ENCODE results near the gene BIRC5. TPM values are rescaled to one million over a fixed set of nuclear protein-coding genes. Genes with fewer than 3 reads are reported as not detected.

The BIRC5 gene
- total RNA-seq, 2 donors from 2014 or later = 15.2 to 77.1 TPM

DNA sequence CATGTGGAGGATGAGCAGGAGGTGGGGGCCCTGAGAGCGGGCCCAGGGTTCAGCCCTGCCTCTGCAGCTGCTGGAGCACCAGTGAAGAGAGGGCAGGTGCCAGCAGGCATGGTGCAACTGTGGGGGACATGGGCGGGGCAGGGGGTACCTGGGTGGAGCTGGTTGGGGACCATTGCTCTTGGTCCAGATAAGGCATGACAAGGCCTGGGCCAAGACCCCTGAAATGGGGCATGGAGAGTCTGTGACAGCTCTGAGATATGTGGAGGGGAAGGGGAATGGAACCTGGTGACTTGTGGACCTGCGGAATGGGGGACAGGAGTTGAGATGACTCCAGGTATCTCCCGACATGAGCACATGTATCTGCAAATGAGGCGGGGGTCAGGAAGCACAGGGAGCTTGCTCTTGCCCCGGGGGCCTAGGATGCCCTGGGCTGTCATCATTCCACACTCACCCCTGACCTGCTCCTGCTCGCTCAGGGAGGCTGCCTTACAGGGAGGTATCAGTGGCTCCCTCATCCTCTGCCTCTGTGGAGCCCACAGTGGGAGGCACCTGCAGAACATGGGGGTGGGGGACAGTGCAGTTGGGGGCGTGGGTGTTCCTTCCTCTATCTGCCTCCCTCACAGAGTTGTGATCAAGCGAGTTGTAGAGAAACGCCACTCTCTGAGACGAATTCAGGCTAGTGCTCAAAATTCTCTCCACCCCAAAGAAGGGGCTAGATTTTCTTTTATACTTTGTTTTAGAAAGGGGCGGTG, 57.5 kb downstream of the BIRC5 start:
- Histone ChIP-seq H3K36me3 (no peaks in the 10 kb centered on the region), H3K9ac (ENCODE audit: low read depth in 2 of 2, low read length in 2 of 2) (no peak overlapping the region), H3K4me1 (no peaks in the 10 kb centered on the region), H3K27ac (no peak overlapping the region), H3K9me3 (no peaks in the 10 kb centered on the region), H3K4me3 (no peak overlapping the region), H3K27me3 (no peaks in the 10 kb centered on the region)
- DNase-seq = peak; percentile 18
- TF ChIP-seq, protein P1, sequence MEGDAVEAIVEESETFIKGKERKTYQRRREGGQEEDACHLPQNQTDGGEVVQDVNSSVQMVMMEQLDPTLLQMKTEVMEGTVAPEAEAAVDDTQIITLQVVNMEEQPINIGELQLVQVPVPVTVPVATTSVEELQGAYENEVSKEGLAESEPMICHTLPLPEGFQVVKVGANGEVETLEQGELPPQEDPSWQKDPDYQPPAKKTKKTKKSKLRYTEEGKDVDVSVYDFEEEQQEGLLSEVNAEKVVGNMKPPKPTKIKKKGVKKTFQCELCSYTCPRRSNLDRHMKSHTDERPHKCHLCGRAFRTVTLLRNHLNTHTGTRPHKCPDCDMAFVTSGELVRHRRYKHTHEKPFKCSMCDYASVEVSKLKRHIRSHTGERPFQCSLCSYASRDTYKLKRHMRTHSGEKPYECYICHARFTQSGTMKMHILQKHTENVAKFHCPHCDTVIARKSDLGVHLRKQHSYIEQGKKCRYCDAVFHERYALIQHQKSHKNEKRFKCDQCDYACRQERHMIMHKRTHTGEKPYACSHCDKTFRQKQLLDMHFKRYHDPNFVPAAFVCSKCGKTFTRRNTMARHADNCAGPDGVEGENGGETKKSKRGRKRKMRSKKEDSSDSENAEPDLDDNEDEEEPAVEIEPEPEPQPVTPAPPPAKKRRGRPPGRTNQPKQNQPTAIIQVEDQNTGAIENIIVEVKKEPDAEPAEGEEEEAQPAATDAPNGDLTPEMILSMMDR (IDR thresholded peaks at IDR 0.05) = no peak
- intact Hi-C loops (cut with DNase I) = no loop called here

DNA sequence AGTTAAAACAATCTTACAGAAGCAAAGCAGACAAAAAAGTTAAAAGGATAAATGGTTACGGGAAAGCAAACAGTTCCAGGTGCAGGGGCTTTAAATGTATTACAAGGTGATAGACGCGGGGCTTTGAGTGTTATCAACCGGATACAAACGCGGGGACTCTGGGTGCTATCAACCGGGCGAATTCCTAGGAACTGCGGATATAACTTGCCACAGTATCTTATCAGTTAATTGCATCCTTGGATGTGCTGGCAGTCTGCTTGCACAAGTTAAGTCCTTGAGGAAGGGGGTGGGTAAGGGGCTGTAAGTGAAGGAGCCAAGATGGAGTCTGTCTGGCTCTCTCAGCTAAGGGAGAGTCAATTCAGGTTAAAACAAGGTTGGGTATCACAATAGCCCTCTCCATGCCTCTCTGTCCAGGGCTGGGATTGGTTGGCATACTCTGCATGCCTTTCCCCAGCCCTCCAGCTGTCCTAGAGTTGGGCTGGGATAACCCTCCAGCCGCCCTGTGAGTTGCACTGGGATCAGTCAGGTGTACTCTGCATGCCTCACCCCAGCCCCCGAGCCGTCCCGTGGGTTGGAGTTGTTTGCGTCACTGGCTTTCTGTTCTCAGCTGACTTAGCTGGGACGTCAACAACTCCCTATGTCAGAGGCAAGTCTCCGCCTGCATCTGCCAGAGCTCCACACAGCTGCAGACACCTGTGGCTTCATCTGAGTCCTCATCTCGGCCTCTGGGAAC, 58.3 kb downstream of the BIRC5 start:
- intact Hi-C loops (cut with DNase I) = no loop called here
- H3K4me1 ChIP-seq = no peaks in the 10 kb centered on the region

DNA sequence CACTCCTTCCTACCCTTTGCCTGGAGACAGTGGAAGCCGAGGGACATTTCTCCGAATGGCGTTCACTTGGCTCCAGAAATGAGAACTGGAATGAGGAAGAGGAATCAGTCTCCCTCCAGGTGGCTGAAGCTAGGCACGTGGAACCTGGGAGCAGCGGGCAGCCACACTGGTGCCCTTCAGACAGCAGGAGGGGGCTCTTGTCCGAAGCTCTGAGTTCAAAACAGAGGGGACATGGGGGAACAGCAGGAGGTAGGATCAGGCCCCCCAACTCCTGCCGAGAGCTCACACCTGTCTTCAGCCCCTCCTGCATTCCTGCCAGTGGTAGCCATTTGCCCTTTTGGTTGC, 58.8 kb downstream of the BIRC5 start:
- no peaks in the 10 kb centered on the region for H3K27me3 ChIP-seq
- H3K27ac ChIP-seq = no peak overlapping the region
- peak overlapping the region; percentile 40 to 50 for H3K9ac ChIP-seq (ENCODE audit: low read depth in 2 of 2, low read length in 2 of 2)
- H3K4me1 ChIP-seq = no peaks in the 10 kb centered on the region
- intact Hi-C loops (cut with DNase I) = no loop called here
- TF ChIP-seq, protein P1 (IDR thresholded peaks at IDR 0.05) = no peak
- no peak for DNase-seq
- no peak overlapping the region for H3K4me3 ChIP-seq
- H3K9me3 ChIP-seq = no peaks in the 10 kb centered on the region
- no peaks in the 10 kb centered on the region for H3K36me3 ChIP-seq

More for the DNA sequence above, 58.3 kb downstream of the BIRC5 start:
- H3K4me3 ChIP-seq = no peak overlapping the region
- H3K9me3 ChIP-seq = no peaks in the 10 kb centered on the region
- no peaks in the 10 kb centered on the region for H3K27me3 ChIP-seq
- DNase-seq = peak; percentile 70
- peak overlapping the region in 1 of 2 donors; percentile 50 for H3K9ac ChIP-seq (ENCODE audit: low read depth in 2 of 2, low read length in 2 of 2)
- H3K27ac ChIP-seq = no peak overlapping the region
- no peaks in the 10 kb centered on the region for H3K36me3 ChIP-seq
- TF ChIP-seq, protein P1 (IDR thresholded peaks at IDR 0.05) = no peak

DNA sequence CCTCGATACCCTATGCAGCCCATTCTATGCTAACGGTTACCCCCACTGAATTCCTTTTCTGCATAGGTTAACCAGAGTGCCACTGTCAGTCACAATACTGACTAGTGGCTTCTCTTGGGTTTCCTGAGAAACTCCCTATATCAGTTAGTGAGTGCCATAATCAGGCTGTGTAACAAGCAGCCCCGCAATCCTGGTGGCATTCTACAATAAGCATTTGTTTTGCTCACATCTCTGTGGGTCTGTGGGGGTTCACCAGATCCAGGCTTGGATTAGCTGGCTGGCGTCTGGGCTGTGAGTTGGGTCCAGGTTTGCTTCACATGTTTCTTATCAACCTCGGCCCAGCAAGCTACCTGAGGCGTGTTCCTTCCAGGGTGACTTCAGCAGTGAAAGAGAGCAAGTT, 59.8 kb downstream of the BIRC5 start:
- Histone ChIP-seq H3K27me3 (no peaks in the 10 kb centered on the region), H3K36me3 (no peaks in the 10 kb centered on the region), H3K4me1 (no peaks in the 10 kb centered on the region), H3K27ac (no peak overlapping the region), H3K9ac (ENCODE audit: low read depth in 2 of 2, low read length in 2 of 2) (no peak overlapping the region), H3K9me3 (no peaks in the 10 kb centered on the region), H3K4me3 (no peak overlapping the region)
- intact Hi-C loops (cut with DNase I) = no loop called here
- no peak for DNase-seq
- TF ChIP-seq, protein P1 (IDR thresholded peaks at IDR 0.05) = no peak

Other genes with a start within 250 kb of the BIRC5 start
- gene TMC6, start 85.5 kb upstream of the BIRC5 start, total RNA-seq = 100 to 1,000 TPM; 108 to 159 TPM
- 1 to 10 TPM; 5.3 to 5.4 TPM for gene TMC8, start 83.5 kb upstream of the BIRC5 start, total RNA-seq
- gene C17orf99, start 67.9 kb upstream of the BIRC5 start, total RNA-seq = under 1 TPM in 1 of 2 donors, not detected in 1; 0.20 TPM
- gene SYNGR2, start 45.7 kb upstream of the BIRC5 start, total RNA-seq = 100 to 1,000 TPM; 256 to 395 TPM
- gene TK1, start 27.2 kb upstream of the BIRC5 start, total RNA-seq = 100 to 1,000 TPM in 1 of 2 donors, 10 to 100 TPM in 1; 37.7 to 135 TPM
- gene AFMID, start 26.9 kb upstream of the BIRC5 start, total RNA-seq = 10 to 100 TPM; 30.6 to 33.3 TPM
- gene TMEM235, start 17.4 kb downstream of the BIRC5 start, total RNA-seq = not detected
- gene SOCS3, start 145.8 kb downstream of the BIRC5 start, total RNA-seq = 10 to 100 TPM; 19.7 to 29.4 TPM
- 10 to 100 TPM; 33.3 to 40.2 TPM for gene PGS1, start 164.4 kb downstream of the BIRC5 start, total RNA-seq

All from colonic mucosa (tissue), 4 donors.